Activated CD4-positive, alpha-beta T cell treated with anti-CD3 and anti-CD28 coated beads, Interleukin-2, amount 50 U/mL, for 4 hours (primary cell): Measurements from ENCODE around the gene MAGEC2.

Experiments
- DNase-seq, 2 experiments: peaks; one replicate each; pipeline ENCODE4 v3.0.0-alpha.2; 2020

Gene MAGEC2

GRCh38 chrX:142204522-142205433, at the start of gene MAGEC2:
Gene MAGEC2, minus strand, starts transcription at chrX:142205290. Its CDS starts 1,303 bp downstream, at chrX:142203987.
- no peak for DNase-seq

- no peak for DNase-seq
These were observed 46.6 kb upstream of the MAGEC2 start for GRCh38 chrX:142251680-142252079.

- no peak for DNase-seq
These were observed 46.1 kb upstream of the MAGEC2 start for GRCh38 chrX:142251202-142251601.

GRCh38 chrX:142250502-142250901, 45.4 kb upstream of the MAGEC2 start:
- DNase-seq = no peak

- DNase-seq = no peak
These were observed 44.6 kb upstream of the MAGEC2 start for GRCh38 chrX:142249721-142250120.

- no peak for DNase-seq
These were observed 39.5 kb upstream of the MAGEC2 start for GRCh38 chrX:142244568-142244967.

- no peak for DNase-seq
These were observed 33.4 kb upstream of the MAGEC2 start for GRCh38 chrX:142238536-142238935.

GRCh38 chrX:142233400-142233799, 28.3 kb upstream of the MAGEC2 start:
- DNase-seq = no peak

GRCh38 chrX:142214081-142214480, 9.0 kb upstream of the MAGEC2 start:
- no peak for DNase-seq

GRCh38 chrX:142201113-142201512, 4.0 kb downstream of the MAGEC2 start:
- DNase-seq = no peak

- no peak for DNase-seq
These were observed 19.0 kb downstream of the MAGEC2 start for GRCh38 chrX:142186103-142186502.

GRCh38 chrX:142184756-142185602, 20.1 kb downstream of the MAGEC2 start:
- DNase-seq = no peak

GRCh38 chrX:142156567-142156966, 48.5 kb downstream of the MAGEC2 start:
- DNase-seq = no peak
